Forelimb muscle (tissue), 1 donor: ENCODE results near the gene MADD. TPM values are rescaled to one million over a fixed set of nuclear protein-coding genes. Genes with fewer than 3 reads are reported as not detected.

Source experiments
- DNase-seq: peaks from one replicate; pipeline ENCODE4 v3.0.0-alpha.2; 2013; ENCODE audit warnings: low read depth
- polyA plus RNA-seq: library from polyadenylated mRNA; unstranded; fragments of 120-200 nt; gene quantifications from one replicate; pipeline ENCODE4 v1.2.1, GENCODE V29; 2013; ENCODE audit not compliant: insufficient read length

Gene MADD
- polyA plus RNA-seq, 1 donor: 31.6 TPM

- DNase-seq: no peak
These were observed 68.7 kb downstream of the MADD start for GRCh38 chr11:47338396-47339241.

- no peak for DNase-seq
These were observed 70.1 kb downstream of the MADD start for GRCh38 chr11:47340010-47340409.

DNA sequence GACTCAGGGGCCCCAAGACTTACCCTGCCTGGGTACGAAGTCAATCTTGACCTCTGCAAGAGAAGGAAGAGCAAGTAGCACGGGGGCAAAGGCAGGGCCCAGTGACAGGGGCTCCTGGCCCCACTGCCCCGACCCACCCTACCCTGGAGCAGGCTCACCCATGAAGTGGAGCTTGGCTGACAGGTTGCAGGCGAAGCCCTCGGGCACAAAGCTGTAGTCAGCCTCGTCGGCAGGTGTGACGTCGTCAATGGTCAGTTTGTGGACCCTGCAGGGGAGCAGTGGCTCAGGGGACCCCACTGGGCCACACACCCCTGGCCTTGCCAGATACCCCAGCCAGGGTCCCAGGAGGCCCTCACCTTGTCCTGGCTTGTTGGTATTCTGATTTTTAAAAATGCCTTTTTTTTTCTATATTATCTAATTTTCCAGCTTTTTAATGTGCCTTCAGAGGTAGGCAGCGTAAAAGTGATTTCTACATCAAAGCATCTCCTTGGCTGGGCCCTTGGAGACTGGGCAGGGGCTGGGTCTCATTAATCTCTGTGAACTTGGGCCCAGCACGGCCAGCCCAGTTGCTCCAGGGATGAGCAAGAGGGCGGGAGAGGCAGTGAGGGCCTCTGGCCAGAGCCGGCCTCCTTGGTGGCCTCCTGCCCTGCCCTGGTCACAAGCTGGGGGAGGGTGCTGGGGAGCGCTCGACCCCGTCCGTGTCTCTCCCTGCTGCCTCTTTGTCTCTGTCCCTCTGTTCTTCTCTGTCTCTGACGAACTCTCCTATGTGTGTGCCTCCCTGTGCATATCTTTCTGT is 71.2 kb downstream of the MADD start:
- no peak for DNase-seq

- no peak for DNase-seq
These were observed 72.3 kb downstream of the MADD start for GRCh38 chr11:47342036-47342803.

DNA sequence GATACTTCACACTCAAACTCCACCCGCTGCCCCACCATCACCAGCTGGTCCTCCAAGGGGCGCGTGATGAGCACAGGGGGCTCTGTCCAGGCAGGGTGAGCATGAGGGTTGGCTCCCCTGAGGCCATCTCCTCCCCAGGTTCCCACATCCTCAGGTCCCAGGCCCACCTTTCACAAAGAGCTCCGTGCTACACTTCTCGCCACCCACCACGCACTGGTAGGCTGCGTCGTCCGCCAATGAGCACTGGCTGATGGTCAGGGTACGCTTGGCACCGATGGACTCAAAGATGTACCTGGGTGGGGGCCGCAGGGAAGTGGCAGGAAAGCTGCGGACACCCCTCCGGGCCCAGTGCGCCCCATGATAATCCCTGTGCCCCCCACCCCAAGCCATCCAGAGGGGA is 72.9 kb downstream of the MADD start:
- DNase-seq: no peak

DNA sequence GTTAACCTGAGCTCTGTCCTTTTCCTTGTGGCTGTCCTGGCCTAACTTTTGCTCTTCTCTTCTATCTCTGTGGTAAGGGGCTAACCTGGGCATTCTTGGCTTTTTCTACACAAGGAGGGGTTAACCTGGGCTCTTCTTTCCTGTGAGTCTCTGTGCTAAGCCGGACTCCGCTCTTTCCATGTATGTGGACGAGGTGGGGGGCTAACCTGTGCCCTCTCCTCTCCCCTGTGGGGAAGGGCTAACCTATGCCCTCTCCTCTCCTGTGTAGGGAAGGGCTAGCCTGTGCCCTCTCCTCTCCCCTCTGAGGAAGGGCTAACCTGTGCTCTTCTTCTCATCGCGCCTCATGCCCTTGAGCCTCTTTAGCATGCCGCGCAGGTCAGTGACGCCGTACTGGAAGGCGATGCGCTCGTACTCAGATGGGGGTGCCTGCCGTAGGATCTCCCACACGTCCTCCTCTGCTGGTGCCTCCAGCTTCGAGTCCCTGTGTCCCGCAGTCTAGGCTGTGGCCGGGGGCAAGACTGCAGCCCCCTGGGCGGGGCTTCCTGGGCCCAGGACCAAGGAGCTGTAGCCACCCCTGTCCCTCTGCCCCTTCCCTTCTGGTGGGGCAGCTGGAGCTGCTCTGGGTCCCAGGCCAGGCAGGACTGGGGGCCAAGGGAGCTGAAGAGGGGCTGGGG is 76.1 kb downstream of the MADD start:
- DNase-seq: no peak

DNA sequence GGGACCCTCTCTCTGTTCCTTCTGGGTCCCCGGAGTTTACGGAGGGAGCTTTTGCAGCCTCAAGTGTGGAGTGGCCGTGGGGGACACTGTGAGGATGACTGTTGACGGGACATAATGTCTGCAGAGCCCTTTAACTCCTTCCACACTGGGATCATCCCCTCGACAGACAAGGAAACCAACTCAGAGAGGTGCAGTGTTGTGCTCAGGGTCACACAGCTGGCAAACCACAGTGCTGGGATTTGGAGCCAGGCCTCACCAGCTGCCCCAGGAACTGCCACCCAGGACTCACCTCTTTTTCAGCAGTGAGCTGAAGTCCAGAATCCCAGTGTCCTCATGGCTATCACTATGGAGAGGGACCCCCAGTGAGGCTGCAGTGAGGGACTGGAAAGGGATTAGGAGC is 77.2 kb downstream of the MADD start:
- DNase-seq: no peak

GRCh38 chr11:47348131-47348802 is 78.3 kb downstream of the MADD start:
- DNase-seq: no peak

DNA sequence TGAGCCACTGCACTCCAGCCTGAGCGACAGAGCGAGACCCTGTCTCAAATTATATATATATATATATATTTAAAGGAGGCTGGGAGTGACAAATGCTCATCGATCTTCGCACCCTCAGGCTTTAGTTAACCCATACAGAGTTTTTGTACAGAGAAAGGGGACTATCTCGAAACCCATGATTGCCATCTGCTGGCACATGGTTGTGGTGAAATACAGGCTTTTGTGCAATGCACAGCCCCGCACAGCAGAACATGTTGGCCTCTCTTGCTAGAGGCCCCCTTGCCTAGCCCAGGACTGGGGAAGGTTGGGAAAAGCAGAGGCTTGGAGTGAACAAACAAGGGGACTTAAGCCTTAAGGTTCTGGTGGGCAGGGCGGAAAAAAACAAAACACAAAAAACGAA is 78.9 kb downstream of the MADD start:
- DNase-seq: no peak

GRCh38 chr11:47349521-47350095 is 79.7 kb downstream of the MADD start:
- no peak for DNase-seq

GRCh38 chr11:47350315-47350714 is 80.4 kb downstream of the MADD start:
- DNase-seq: no peak

DNA sequence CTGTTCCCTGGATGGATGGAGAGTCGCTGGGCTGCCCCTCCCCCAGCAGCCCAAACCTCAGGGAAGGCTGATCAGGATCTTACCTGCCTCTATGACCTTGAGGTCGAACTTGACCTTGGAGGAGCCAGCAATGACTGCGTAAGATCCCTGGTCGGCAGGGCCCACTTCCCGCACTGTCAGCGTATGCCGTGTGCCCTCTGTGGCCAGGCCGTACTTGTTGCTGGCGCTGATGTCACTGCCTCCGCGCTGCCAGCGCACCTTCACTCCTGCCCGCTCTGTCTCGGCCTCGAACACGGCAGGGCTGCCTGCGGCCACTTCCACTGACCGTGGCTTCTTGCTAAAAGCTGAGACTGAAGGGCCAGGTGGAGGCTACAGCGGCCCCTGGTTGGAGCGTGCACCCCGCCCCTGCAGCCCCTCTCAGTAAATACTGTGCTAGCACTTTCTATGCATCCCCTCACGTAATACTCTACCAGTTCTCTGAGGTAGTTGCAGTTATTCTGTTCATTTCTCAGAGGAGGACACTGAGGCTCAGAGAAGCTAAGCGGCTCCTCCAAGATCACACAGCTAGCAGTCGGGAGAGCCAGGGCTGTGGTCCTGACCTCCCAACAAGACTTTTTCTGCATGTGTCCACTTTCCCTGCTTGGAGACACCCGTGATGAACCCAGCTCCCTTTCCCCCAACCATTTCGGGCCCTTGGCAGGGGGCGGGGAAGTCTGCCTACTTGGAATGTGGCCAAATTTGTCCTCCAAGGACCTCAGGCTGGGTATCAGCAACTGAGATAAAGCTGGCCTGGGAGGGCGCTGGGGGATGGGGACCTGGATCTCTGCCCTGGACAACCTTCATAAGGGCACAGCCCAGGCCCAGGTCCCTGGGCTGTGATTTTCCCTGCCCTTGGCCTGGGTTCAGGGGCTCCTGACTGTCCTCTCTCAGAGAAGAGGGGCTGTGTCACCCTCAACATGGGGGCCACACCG is 81.5 kb downstream of the MADD start:
- DNase-seq: no peak

- DNase-seq: no peak
These were observed 82.6 kb downstream of the MADD start, which contains the start of gene MYBPC3 for GRCh38 chr11:47352556-47352955. TSS of gene MYBPC3 (minus strand) at chr11:47352702. CDS start at chr11:47352647, 55 bp downstream.

- DNase-seq: no peak
These were observed 84.2 kb downstream of the MADD start for GRCh38 chr11:47353978-47354774.

DNA sequence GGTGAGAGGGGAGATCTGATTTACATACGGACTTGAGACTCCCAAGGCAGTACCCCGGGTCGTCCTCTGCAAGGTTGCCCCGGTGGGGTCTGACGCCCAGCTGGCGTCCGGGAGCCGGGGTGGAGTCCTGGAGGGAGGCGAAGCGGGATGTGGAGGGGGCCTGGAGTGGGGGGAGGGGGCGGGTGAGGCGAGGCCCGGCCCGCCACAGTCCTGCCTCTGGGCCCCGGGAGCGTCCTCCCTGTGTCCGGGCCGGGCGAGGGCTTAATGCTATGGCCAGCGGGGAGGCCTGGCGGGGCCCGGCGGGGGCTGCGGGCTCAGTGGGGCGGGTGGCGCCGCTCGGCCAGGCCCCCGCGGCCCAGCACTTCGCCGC is 85.0 kb downstream of the MADD start:
- DNase-seq: no peak

DNA sequence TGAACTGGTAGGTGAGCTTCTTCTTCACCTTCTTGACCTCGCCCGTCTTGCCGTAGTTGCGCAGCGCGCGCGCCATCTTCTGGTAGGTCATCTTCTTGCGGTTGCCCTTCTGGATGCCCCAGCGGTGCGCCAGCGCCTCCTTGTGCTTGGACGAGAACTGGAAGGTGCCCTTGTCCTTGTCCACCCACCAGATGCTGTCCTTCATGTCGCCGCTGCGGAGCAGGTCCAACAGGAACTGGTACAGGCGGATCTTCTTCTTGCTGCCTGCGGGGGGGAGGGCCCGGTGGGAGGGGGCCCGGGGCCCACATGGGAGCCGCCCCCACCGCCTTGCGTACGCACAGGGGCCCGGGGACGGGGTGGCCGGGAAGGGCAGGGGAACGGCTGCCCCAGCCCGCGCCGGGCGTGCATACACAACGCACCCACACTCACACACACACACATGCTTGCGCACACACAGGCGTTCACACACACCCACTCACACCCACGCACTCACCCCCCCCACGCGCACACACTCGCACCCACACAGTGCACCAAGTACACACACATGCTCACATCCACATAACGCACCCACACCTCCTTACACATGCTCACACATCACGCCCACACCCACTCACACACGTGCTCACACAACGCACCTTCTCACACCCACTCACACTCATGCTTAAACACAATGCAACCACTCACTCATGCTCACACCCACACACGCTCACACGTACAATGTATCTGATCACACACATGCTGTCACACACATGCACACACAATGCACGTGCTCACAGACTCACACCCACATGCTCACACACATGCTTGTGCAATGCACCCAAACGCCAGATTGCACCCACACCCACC is 85.6 kb downstream of the MADD start:
- DNase-seq: peak; percentile 72

DNA sequence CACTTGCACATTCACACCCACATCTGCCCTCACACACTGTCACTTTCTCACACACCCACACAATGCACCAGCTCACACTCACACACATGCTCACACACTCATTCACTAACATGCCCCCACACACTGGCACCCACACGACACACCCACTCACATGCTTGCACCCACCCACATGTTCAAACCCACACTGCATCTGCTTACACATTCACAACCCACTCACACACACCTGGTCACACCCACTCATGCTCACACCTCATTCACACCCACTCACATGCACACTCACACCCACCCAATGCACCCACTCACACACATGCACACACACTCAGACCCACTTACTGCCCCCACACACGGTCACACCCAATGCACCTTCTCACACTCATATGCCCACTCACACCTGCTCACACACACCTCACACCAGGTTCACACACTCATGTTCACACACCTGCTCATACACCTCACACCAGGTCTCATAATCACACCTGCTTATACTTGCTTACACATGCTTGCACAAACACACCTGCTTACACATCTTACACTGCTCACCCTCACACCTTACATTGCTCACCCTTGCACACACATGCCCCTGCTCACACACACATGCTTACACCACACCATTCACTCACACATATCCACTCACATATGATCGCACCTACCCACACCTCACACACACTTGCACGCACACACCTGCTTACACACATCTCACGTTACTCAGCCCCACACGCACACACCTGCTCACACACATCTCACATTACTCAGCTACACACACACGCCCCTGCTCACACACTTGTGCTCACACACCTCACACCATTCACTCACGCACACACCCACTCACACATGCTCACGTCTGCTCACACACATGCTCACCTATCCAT is 86.4 kb downstream of the MADD start:
- no peak for DNase-seq
